Heart left ventricle (tissue), 13 donors: Measurements from ENCODE around the gene NLRP3.

Experiments
- CTCF ChIP-seq, 12 donors: fragments of 200-600 bp; sonication (generic) in 4 of 12; IDR thresholded peaks; one replicate each; pipeline versions ENCODE4 v1.5.0 to v1.8.0; 2018 to 2022; ENCODE audit warnings: antibody characterized with exemption in 12 of 12, mild to moderate bottlenecking in 5 of 12
- POLR2A ChIP-seq, 2 donors: fragments of 450-650 bp; IDR thresholded peaks; one replicate each; pipeline ENCODE4 v1.6.1; 2017; ENCODE audit warnings: antibody characterized with exemption in 2 of 2, mild to moderate bottlenecking in 2 of 2, moderate library complexity in 2 of 2
- donor health status: ischemic (EF 13 %, LVEDD 7.1; RV severe dilation, severe dysfunction).
- donor health status: DM: no; HTN: yes; CAD: no.
- donor health status: DM: no; HTN: no; CAD: no.
- donor health status: ischemic (EF 25% LVEDD 6.9; RV normal size, moderate dysfunction).
- donor health status: ischemic (EF 25% LVEDD 5.7; RV mildly dilated, moderate dysfunction).
- donor health status: ischemic (EF 35%, LVEDD 5.7; RV mildly dilated, moderate dysfunction).
- donor health status: nonischemic (EF 11% LVEDD 7.7; RV severe dilation, severe dysfunction).
- donor health status: DM: yes; HTN: yes; CAD: no.
- donor health status: PGD.
- donor health status: ischemic (EF 29% LVEDD 5.4; RV normal size, mild dysfunction).
- donor health status: nonischemic (EF 23%, LVEDD 6.1; RV moderate dilation, normal function).

- TF ChIP-seq POLR2A (IDR thresholded peaks at IDR 0.05) (no peak), CTCF (IDR thresholded peaks at IDR 0.05) (no peak)
Measured at GRCh38 chr1:247376659-247377058, 39.3 kb upstream of the NLRP3 start.
